C4-2B (cell line): Measurements from ENCODE around the gene PPP3R1.

Experiments
- CTCF ChIP-seq: fragments of 450-650 bp; conservative IDR thresholded peaks from 2 replicates; pipeline ENCODE4 v1.5.1; 2017; ENCODE audit warnings: mild to moderate bottlenecking
- ZFX ChIP-seq: fragments of 450-650 bp; IDR thresholded peaks from 2 replicates; pipeline ENCODE4 v1.6.1; 2017

DNA sequence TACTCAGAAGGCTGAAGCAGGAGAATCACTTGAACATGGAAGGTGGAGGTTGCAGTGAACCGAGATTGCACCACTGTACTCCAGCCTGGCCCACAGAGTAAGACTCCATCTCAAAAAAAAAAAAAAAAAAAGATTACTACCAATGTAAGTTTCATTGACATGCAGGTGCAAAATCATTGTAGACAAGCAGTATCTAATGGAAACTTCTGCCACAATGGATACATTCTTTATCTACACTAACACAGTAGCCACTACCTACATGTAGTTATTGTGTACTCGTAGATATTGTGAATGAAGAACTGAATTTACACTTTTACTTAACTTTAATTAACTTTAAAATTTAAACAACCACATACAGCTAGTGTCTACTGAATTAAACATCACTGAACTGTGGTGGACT, 10.6 kb downstream of the PPP3R1 start:
- TF ChIP-seq CTCF (no peak), ZFX (no peak)
